Mesenchymal stem cell (in vitro differentiated cells and primary cell): ENCODE data around the gene PATE2.

Experiments used
- DNase-seq: peaks from one replicate; pipeline ENCODE4 v3.0.0-alpha.2; 2013
- H2AFZ ChIP-seq: one replicate; pipeline ENCODE4 v1.6.1; 2013; ENCODE audit warnings: low read depth, mild to moderate bottlenecking, control low read depth, inconsistent platforms, low read length, moderate library complexity
- H2AK5ac ChIP-seq: 2 replicates; pipeline ENCODE4 v1.6.1; 2013; ENCODE audit warnings: low read length, moderate library complexity, mild to moderate bottlenecking, inconsistent platforms; ENCODE audit not compliant: severe bottlenecking
- H2BK120ac ChIP-seq: one replicate; pipeline ENCODE4 v1.6.1; 2013; ENCODE audit warnings: low read depth, mild to moderate bottlenecking, inconsistent platforms, low read length, moderate library complexity
- H2BK12ac ChIP-seq, 2 experiments: one replicate each; pipeline ENCODE4 v1.6.1; 2013; ENCODE audit warnings: inconsistent platforms in 2 of 2, low read length in 2 of 2, mild to moderate bottlenecking in 2 of 2, moderate library complexity in 2 of 2, control low read depth in 1 of 2
- H2BK15ac ChIP-seq: one replicate; pipeline ENCODE4 v1.6.1; 2013; ENCODE audit warnings: mild to moderate bottlenecking, low read depth, inconsistent platforms; ENCODE audit not compliant: poor library complexity, severe bottlenecking
- H2BK5ac ChIP-seq: 2 replicates; pipeline ENCODE4 v1.6.1; 2013; ENCODE audit warnings: low read depth, mild to moderate bottlenecking, low read length, control low read depth, inconsistent platforms; ENCODE audit not compliant: poor library complexity, severe bottlenecking
- H3K14ac ChIP-seq, 2 experiments: one replicate each; pipeline ENCODE4 v1.6.1; 2013; ENCODE audit warnings: inconsistent platforms in 2 of 2, low read length in 2 of 2, control low read depth in 1 of 2, mild to moderate bottlenecking in 1 of 2, moderate library complexity in 1 of 2
- H3K18ac ChIP-seq, 2 experiments: one replicate each; pipeline ENCODE4 v1.6.1; 2013; ENCODE audit warnings: inconsistent platforms in 2 of 2, low read length in 2 of 2, control low read depth in 1 of 2, low read depth in 1 of 2, mild to moderate bottlenecking in 1 of 2
- H3K23ac ChIP-seq, 2 experiments: one replicate each; pipeline ENCODE4 v1.6.1; 2013; ENCODE audit warnings: inconsistent platforms in 2 of 2, low read length in 2 of 2, mild to moderate bottlenecking in 2 of 2, moderate library complexity in 2 of 2, control low read depth in 1 of 2
- H3K27ac ChIP-seq: 2 replicates; pipeline ENCODE4 v1.5.1; 2013; ENCODE audit warnings: mild to moderate bottlenecking, moderate library complexity, low read length, control low read depth, inconsistent platforms; ENCODE audit not compliant: poor library complexity, severe bottlenecking
- H3K27me3 ChIP-seq, 2 experiments: 2 replicates each; pipeline versions ENCODE4 v1.6.1 to v1.7.0; 2013; ENCODE audit warnings: low read length in 2 of 2, mild to moderate bottlenecking in 2 of 2, moderate library complexity in 2 of 2, control low read depth in 1 of 2, inconsistent platforms in 1 of 2; ENCODE audit not compliant: control insufficient read depth in 1 of 2, insufficient read depth in 1 of 2
- H3K36me3 ChIP-seq, 2 experiments: 2 replicates each; pipeline versions ENCODE4 v1.6.1 to v1.7.0; 2013; ENCODE audit warnings: low read length in 2 of 2, control low read depth in 1 of 2, inconsistent platforms in 1 of 2, low read depth in 1 of 2, mild to moderate bottlenecking in 1 of 2; ENCODE audit not compliant: insufficient read depth in 2 of 2, control insufficient read depth in 1 of 2
- H3K4ac ChIP-seq, 2 experiments: one replicate each; pipeline ENCODE4 v1.6.1; 2013; ENCODE audit warnings: inconsistent platforms in 2 of 2, low read length in 2 of 2, mild to moderate bottlenecking in 2 of 2, moderate library complexity in 2 of 2, control low read depth in 1 of 2, low read depth in 1 of 2
- H3K4me1 ChIP-seq: 2 replicates; pipeline ENCODE4 v1.6.1; 2013; ENCODE audit warnings: low read depth, low read length, control low read depth; ENCODE audit not compliant: control insufficient read depth, insufficient read depth
- H3K4me2 ChIP-seq: 2 replicates; pipeline ENCODE4 v1.6.1; 2013; ENCODE audit warnings: low read length, mild to moderate bottlenecking, inconsistent platforms; ENCODE audit not compliant: poor library complexity, severe bottlenecking
- H3K4me3 ChIP-seq, 2 experiments: 2 replicates each; pipeline versions ENCODE4 v1.5.1 to v1.7.0; 2013; ENCODE audit warnings: low read length in 2 of 2, mild to moderate bottlenecking in 2 of 2, control low read depth in 1 of 2, low read depth in 1 of 2; ENCODE audit not compliant: insufficient read depth in 1 of 2
- H3K79me1 ChIP-seq: replicated peaks from 2 replicates; pipeline ENCODE4 v1.6.1; 2013; ENCODE audit warnings: mild to moderate bottlenecking, control low read depth, low read length, inconsistent platforms; ENCODE audit not compliant: poor library complexity, severe bottlenecking
- H3K9ac ChIP-seq: 2 replicates; pipeline ENCODE4 v1.7.0; 2013; ENCODE audit warnings: mild to moderate bottlenecking, low read length, moderate library complexity
- H3K9me3 ChIP-seq: 2 replicates; pipeline ENCODE4 v1.7.0; 2013; ENCODE audit warnings: mild to moderate bottlenecking, low read length; ENCODE audit not compliant: control insufficient read depth
- H4K8ac ChIP-seq: one replicate; pipeline ENCODE4 v1.6.1; 2013; ENCODE audit warnings: inconsistent platforms, mild to moderate bottlenecking, low read length, moderate library complexity
- H4K91ac ChIP-seq: one replicate; pipeline ENCODE4 v1.6.1; 2013; ENCODE audit warnings: mild to moderate bottlenecking, low read length, inconsistent platforms
- WGBS: methylation state at CpG from one replicate; pipeline ENCODE4 v1.1.7; 2013; ENCODE audit warnings: mixed read lengths; 5-methylcytosine and 5-hydroxymethylcytosine counted together

PATE2 gene

DNA sequence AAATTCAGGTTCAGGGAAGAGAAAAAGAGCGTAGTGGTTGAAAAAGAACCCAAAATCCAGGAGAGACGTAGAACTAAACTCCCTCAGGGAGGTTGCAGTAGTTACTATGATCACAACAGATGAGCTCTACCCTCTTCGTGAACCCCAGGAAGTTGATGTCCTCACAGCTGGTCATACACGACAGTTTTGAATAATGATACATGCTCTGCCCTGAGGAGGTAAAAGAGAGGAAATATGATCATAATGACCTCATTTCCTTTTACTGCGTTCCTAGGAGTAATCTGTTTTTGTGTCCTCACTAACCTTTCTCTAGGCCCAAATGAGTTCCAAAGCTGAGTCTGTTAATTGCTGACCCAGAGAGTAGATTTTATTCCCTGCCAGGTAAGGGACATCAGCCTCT is 1.3 kb downstream of the PATE2 start:
- no peak overlapping the region for H3K23ac ChIP-seq
- H2AFZ ChIP-seq = no peak overlapping the region
- H2BK120ac ChIP-seq = no peak overlapping the region
- H2AK5ac ChIP-seq = no peak overlapping the region
- no peak overlapping the region for H3K14ac ChIP-seq
- no peak overlapping the region for H3K27ac ChIP-seq
- no peak overlapping the region for H4K8ac ChIP-seq
- no peaks in the 10 kb centered on the region for H3K9me3 ChIP-seq
- no peaks in the 10 kb centered on the region for H3K4me1 ChIP-seq
- DNase-seq = no peak
- H3K27me3 ChIP-seq = peaks cover 0 to 7% of the 10 kb centered on the region in 2 experiments
- WGBS = 76% methylated on average over 3 of the region's 5 CpGs
- H3K4me3 ChIP-seq = no peak overlapping the region
- no peaks in the 10 kb centered on the region for H3K79me1 ChIP-seq
- no peak overlapping the region for H3K4ac ChIP-seq
- H3K36me3 ChIP-seq = no peaks in the 10 kb centered on the region
- H2BK15ac ChIP-seq = no peak overlapping the region
- no peak overlapping the region for H3K4me2 ChIP-seq
- H4K91ac ChIP-seq = no peak overlapping the region
- no peak overlapping the region for H3K9ac ChIP-seq
- H2BK5ac ChIP-seq = no peak overlapping the region
- H3K18ac ChIP-seq = no peak overlapping the region
- no peak overlapping the region for H2BK12ac ChIP-seq

DNA sequence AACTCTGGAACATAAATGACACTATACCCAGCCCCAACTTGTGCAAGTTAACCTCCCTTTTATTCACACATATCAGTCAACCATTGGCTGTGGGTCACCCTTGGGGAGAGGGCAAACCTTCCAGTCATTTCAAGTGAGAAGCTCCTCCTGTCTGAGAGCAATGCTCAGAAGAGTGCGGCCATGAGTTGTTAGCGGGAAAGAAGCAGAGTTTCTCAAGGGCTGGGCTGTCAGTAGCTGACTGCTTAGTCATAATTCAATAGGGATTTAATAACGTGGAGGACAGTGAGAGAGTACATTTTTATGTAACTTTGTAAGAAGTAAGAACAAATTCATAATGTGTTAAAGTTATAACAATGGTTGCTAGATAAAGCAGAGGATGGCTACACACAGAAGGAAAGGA is 5.1 kb downstream of the PATE2 start:
- no peak overlapping the region for H3K27ac ChIP-seq
- peaks cover 8 to 20% of the 10 kb centered on the region in 2 experiments for H3K27me3 ChIP-seq
- H3K36me3 ChIP-seq = no peaks in the 10 kb centered on the region
- H2BK5ac ChIP-seq = no peak overlapping the region
- H4K91ac ChIP-seq = no peak overlapping the region
- no peak overlapping the region for H2BK15ac ChIP-seq
- H3K9ac ChIP-seq = peak overlapping the region; percentile 39
- H3K4ac ChIP-seq = no peak overlapping the region
- no peaks in the 10 kb centered on the region for H3K9me3 ChIP-seq
- no peaks in the 10 kb centered on the region for H3K79me1 ChIP-seq
- no peak overlapping the region for H3K18ac ChIP-seq
- no peak overlapping the region for H3K23ac ChIP-seq
- H2AK5ac ChIP-seq = no peak overlapping the region
- no peak overlapping the region for H2AFZ ChIP-seq
- WGBS = 64% methylated on average over 3 of the region's 3 CpGs
- H3K4me3 ChIP-seq = peak overlapping the region in 1 of 2 experiments; percentile 46
- no peak overlapping the region for H2BK120ac ChIP-seq
- H3K14ac ChIP-seq = no peak overlapping the region
- no peak for DNase-seq
- no peak overlapping the region for H3K4me2 ChIP-seq
- no peak overlapping the region for H2BK12ac ChIP-seq
- H3K4me1 ChIP-seq = no peaks in the 10 kb centered on the region
- no peak overlapping the region for H4K8ac ChIP-seq

DNA sequence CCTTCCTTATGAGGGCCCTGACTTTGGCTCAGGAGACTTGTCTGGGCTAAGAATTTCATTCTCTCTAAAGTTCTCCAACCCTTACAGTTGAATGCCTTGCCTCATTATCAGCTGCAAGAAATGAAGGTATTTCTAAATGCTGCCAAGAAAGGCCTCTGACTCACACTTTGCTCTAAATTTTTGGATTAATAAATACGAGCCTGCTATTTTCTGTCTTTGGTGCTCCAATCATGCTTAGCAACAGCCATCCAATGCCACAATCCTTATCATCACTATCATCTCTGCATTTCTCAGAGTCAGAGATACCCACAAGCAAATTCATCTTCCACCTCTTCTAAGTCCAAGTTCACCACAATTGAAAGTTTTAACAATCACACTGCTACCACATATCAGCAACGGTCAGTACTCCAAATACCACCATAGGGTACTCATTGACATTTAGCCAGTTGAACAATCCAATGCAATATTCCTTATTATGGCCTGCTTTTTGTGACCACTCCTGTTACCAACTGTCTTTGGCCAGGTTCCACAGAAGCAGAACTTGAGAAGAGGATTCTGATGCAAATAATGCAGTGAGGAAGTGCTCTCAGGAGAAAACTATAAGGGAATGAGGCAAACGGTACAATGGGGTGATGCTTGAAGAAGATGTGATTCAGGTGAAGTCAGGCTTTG is 5.7 kb downstream of the PATE2 start:
- no peak overlapping the region for H3K23ac ChIP-seq
- H2AFZ ChIP-seq = no peak overlapping the region
- no peak overlapping the region for H4K91ac ChIP-seq
- no peak overlapping the region for H2BK15ac ChIP-seq
- H3K9me3 ChIP-seq = no peaks in the 10 kb centered on the region
- no peak overlapping the region for H2BK5ac ChIP-seq
- H3K14ac ChIP-seq = no peak overlapping the region
- H2AK5ac ChIP-seq = no peak overlapping the region
- H4K8ac ChIP-seq = no peak overlapping the region
- 74% methylated on average over 2 of the region's 3 CpGs for WGBS
- peaks cover 8 to 20% of the 10 kb centered on the region in 2 experiments for H3K27me3 ChIP-seq
- H3K4me1 ChIP-seq = no peaks in the 10 kb centered on the region
- no peak overlapping the region for H2BK120ac ChIP-seq
- no peak overlapping the region for H3K4ac ChIP-seq
- no peaks in the 10 kb centered on the region for H3K79me1 ChIP-seq
- H3K4me3 ChIP-seq = peak overlapping the region in 1 of 2 experiments; percentile 30
- no peak for DNase-seq
- no peaks in the 10 kb centered on the region for H3K36me3 ChIP-seq
- no peak overlapping the region for H3K18ac ChIP-seq
- H3K9ac ChIP-seq = peak overlapping the region; percentile 39
- no peak overlapping the region for H3K4me2 ChIP-seq
- no peak overlapping the region for H2BK12ac ChIP-seq
- no peak overlapping the region for H3K27ac ChIP-seq

DNA sequence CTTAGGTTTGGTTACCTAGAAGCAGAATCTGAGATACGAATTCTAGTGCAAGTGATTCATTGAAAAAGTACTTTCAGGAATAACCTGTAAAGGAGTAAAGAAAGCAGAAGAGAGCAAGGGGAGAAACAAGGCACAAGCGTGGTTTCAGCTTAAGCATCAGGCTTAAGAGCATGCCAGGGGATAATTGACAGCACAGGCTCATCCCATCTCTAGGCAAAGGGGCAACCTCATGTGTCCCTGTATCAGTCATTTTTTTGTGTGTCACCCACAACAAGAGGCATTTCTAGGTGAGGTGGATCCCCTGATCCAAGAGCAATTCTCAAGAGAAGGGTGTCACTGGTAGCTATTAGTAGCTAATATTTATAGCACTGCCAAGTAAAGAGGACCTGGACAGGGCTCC is 8.0 kb downstream of the PATE2 start:
- Histone ChIP-seq H4K91ac (no peak overlapping the region), H3K9me3 (no peaks in the 10 kb centered on the region)
- 44% methylated on average over 2 of the region's 2 CpGs for WGBS

More for the DNA sequence above, 8.0 kb downstream of the PATE2 start:
- no peak overlapping the region for H2BK5ac ChIP-seq
- no peak for DNase-seq
- H2BK120ac ChIP-seq = no peak overlapping the region
- no peak overlapping the region for H3K18ac ChIP-seq
- no peak overlapping the region for H2AFZ ChIP-seq
- no peaks in the 10 kb centered on the region for H3K79me1 ChIP-seq
- no peaks in the 10 kb centered on the region for H3K36me3 ChIP-seq
- no peak overlapping the region for H3K9ac ChIP-seq
- no peak overlapping the region for H3K4me3 ChIP-seq
- no peak overlapping the region for H3K23ac ChIP-seq
- peaks cover 12 to 23% of the 10 kb centered on the region in 2 experiments for H3K27me3 ChIP-seq
- no peak overlapping the region for H3K4ac ChIP-seq
- H2BK12ac ChIP-seq = no peak overlapping the region
- H2BK15ac ChIP-seq = no peak overlapping the region
- H2AK5ac ChIP-seq = no peak overlapping the region
- no peak overlapping the region for H4K8ac ChIP-seq
- H3K4me1 ChIP-seq = no peaks in the 10 kb centered on the region
- no peak overlapping the region for H3K27ac ChIP-seq
- H3K4me2 ChIP-seq = no peak overlapping the region
- no peak overlapping the region for H3K14ac ChIP-seq
